Gastroesophageal sphincter (tissue), 3 donors: ENCODE measurements around the gene CPSF6.

Experiments
- EP300 ChIP-seq: sonication (generic); formaldehyde crosslinking; IDR thresholded peaks from one replicate; pipeline ENCODE4 v1.6.1; 2017; ENCODE audit warnings: antibody characterized with exemption, mild to moderate bottlenecking
- POLR2A ChIP-seq, 2 donors: fragments of 450-650 bp; IDR thresholded peaks; one replicate each; pipeline ENCODE4 v1.6.1; 2017; ENCODE audit warnings: antibody characterized with exemption in 2 of 2, mild to moderate bottlenecking in 2 of 2, moderate library complexity in 1 of 2
- POLR2AphosphoS5 ChIP-seq: sonication (generic); formaldehyde crosslinking; IDR thresholded peaks from one replicate; pipeline ENCODE4 v1.6.1; 2017; ENCODE audit warnings: antibody characterized with exemption
- TF ChIP-seq, protein P1 (sequence below), 4 experiments: fragments of 200-600 bp in 2 of 4; fragments of 450-650 bp in 2 of 4; sonication (generic) in 1 of 4; IDR thresholded peaks; one replicate each; pipeline ENCODE4 v1.5.1; 2017 to 2019; ENCODE audit warnings: antibody characterized with exemption in 4 of 4, mild to moderate bottlenecking in 2 of 4, moderate library complexity in 2 of 4

DNA sequence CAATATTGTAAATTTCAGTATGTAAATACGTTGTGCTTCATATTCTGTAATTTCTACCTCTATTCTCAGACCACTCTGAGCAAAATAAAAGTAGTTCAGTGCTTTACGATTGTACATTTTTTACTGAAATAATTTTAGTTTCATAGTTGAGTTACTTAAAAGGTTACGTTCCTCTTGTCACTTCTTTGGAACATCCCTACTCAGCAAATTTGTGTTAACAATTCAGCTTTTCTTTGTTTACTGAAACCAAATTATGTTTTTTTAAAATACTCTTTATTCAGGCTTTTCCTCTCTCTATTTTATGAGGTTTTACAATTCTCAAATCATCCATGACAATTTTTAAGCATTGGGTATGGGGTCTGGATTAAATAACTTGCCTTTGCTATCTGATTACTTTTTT lies 25.8 kb downstream of the CPSF6 start:
- TF ChIP-seq, protein P1, sequence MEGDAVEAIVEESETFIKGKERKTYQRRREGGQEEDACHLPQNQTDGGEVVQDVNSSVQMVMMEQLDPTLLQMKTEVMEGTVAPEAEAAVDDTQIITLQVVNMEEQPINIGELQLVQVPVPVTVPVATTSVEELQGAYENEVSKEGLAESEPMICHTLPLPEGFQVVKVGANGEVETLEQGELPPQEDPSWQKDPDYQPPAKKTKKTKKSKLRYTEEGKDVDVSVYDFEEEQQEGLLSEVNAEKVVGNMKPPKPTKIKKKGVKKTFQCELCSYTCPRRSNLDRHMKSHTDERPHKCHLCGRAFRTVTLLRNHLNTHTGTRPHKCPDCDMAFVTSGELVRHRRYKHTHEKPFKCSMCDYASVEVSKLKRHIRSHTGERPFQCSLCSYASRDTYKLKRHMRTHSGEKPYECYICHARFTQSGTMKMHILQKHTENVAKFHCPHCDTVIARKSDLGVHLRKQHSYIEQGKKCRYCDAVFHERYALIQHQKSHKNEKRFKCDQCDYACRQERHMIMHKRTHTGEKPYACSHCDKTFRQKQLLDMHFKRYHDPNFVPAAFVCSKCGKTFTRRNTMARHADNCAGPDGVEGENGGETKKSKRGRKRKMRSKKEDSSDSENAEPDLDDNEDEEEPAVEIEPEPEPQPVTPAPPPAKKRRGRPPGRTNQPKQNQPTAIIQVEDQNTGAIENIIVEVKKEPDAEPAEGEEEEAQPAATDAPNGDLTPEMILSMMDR (IDR thresholded peaks at IDR 0.05), result no peak
- no peak for TF ChIP-seq POLR2AphosphoS5
- no peak for TF ChIP-seq EP300
- TF ChIP-seq POLR2A (IDR thresholded peaks at IDR 0.05), result no peak
